Stomach (tissue), 4 donors: ENCODE data around the gene ZBP1.

Source experiments
- POLR2AphosphoS5 ChIP-seq, 3 donors: sonication (generic); formaldehyde crosslinking; IDR thresholded peaks; one replicate each; pipeline ENCODE4 v1.6.1; 2016; ENCODE audit warnings: antibody characterized with exemption in 3 of 3
- TF ChIP-seq, protein P1 (sequence below), 7 experiments: fragments of 450-650 bp in 4 of 7; fragments of 200-600 bp in 3 of 7; sonication (generic) in 3 of 7; IDR thresholded peaks; one replicate each; pipeline ENCODE4 v1.5.1; 2016 to 2019; ENCODE audit warnings: antibody characterized with exemption in 7 of 7, control low read depth in 2 of 7, mild to moderate bottlenecking in 1 of 7

DNA sequence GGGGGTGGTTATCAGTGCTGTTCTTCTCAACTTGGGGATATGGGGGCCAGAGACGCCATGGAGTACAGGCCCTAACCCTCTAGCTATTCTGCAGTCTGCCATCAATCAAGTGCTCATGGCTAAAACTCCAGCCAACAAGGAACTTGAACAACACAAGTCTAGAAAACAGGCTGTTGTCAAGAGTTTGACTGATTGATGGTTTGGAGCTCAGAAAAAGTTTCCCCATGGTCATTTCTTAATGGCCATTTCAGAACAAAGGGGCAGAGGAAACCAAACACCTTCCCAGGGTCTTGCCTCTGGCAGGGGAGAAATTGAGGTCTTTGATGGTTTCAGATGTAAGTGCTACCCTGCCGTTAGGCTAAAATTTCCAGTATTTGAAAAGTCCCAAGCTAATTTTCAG lies 44.2 kb downstream of the ZBP1 start:
- TF ChIP-seq, protein P1, sequence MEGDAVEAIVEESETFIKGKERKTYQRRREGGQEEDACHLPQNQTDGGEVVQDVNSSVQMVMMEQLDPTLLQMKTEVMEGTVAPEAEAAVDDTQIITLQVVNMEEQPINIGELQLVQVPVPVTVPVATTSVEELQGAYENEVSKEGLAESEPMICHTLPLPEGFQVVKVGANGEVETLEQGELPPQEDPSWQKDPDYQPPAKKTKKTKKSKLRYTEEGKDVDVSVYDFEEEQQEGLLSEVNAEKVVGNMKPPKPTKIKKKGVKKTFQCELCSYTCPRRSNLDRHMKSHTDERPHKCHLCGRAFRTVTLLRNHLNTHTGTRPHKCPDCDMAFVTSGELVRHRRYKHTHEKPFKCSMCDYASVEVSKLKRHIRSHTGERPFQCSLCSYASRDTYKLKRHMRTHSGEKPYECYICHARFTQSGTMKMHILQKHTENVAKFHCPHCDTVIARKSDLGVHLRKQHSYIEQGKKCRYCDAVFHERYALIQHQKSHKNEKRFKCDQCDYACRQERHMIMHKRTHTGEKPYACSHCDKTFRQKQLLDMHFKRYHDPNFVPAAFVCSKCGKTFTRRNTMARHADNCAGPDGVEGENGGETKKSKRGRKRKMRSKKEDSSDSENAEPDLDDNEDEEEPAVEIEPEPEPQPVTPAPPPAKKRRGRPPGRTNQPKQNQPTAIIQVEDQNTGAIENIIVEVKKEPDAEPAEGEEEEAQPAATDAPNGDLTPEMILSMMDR (IDR thresholded peaks at IDR 0.05): no peak
- no peak for TF ChIP-seq POLR2AphosphoS5 (IDR thresholded peaks at IDR 0.05)
